Fibroblast of pulmonary artery (primary cell): ENCODE measurements around the gene PLCD1.
"Not testable (repeated sequence)": the region's sequence is repeated elsewhere in the genome, so short reads cannot be mapped to it uniquely, and the experiment has no call there.

Experiments used
- DNase-seq: peaks from one replicate; pipeline ENCODE4 v3.0.0-alpha.2; 2010; ENCODE audit warnings: low read depth
- H3K4me3 ChIP-seq: replicated peaks from 2 replicates; pipeline ENCODE4 v1.5.1; 2011; ENCODE audit warnings: low read depth, mild to moderate bottlenecking, control low read depth, low read length, moderate library complexity
- TF ChIP-seq, protein P1 (sequence below): IDR thresholded peaks from 2 replicates; pipeline ENCODE4 v1.5.1; 2011; ENCODE audit warnings: mild to moderate bottlenecking, control low read depth, low read length, inconsistent platforms; ENCODE audit errors: missing control alignments

PLCD1 gene

GRCh38 chr3:37992271-37993066 lies 37.0 kb downstream of the PLCD1 start:
- no peak overlapping the region for H3K4me3 ChIP-seq
- DNase-seq, result no peak
- TF ChIP-seq, protein P1, sequence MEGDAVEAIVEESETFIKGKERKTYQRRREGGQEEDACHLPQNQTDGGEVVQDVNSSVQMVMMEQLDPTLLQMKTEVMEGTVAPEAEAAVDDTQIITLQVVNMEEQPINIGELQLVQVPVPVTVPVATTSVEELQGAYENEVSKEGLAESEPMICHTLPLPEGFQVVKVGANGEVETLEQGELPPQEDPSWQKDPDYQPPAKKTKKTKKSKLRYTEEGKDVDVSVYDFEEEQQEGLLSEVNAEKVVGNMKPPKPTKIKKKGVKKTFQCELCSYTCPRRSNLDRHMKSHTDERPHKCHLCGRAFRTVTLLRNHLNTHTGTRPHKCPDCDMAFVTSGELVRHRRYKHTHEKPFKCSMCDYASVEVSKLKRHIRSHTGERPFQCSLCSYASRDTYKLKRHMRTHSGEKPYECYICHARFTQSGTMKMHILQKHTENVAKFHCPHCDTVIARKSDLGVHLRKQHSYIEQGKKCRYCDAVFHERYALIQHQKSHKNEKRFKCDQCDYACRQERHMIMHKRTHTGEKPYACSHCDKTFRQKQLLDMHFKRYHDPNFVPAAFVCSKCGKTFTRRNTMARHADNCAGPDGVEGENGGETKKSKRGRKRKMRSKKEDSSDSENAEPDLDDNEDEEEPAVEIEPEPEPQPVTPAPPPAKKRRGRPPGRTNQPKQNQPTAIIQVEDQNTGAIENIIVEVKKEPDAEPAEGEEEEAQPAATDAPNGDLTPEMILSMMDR, result no peak

DNA sequence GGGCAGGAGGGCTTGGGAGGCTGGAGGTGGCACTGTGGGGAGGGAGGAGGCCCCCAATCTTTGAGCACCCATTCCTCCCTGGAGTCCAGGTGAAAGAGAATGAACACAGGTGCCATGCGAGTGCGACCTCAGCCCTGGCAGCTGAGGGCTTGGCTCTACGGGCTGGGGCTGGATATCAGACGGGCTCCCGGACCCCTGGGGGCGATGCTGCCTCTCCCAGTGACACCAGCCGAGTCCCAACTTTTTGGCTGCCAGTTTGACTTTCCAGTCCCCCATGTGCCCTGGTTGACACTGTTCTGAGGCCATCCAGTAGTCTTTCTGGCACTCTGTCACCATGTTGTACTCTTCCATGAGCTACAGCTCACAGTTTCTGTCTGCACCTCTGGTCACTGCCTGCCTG lies 37.6 kb downstream of the PLCD1 start:
- DNase-seq, result no peak
- no peak overlapping the region for H3K4me3 ChIP-seq
- TF ChIP-seq, protein P1, result no peak

GRCh38 chr3:37991109-37991508 lies 38.3 kb downstream of the PLCD1 start:
- DNase-seq, result no peak
- TF ChIP-seq, protein P1, result no peak
- no peak overlapping the region for H3K4me3 ChIP-seq

DNA sequence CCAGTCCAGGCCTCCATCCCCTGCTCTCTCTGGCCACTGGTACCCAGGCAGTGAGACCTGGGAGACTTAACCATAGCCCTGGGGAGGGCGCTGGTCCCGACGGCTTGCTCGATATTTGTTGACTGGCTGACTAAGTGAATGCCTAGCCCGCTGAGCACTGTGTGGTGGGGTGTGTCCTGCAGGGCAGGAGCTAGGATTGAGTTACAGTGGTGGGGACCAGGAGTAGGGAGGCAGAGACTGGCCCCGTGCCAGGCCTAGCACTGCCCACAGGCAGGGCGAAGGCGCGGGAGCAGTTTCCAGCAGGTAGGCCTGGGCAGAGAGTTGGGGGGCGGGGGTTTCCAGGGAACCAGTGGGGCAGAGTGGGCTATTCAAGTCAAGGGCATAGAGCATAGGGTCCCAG lies 38.9 kb downstream of the PLCD1 start, which contains the start of gene VILL:
Gene VILL, plus strand, starts transcription at position 260 of the 400 bp plus-strand sequence. CDS start 2,887 bp downstream, outside the sequence.
- no peak for DNase-seq
- no peak within 1 kb of the TSS for H3K4me3 ChIP-seq
- TF ChIP-seq, protein P1, result no peak

- no peak for DNase-seq
- no peak overlapping the region for H3K4me3 ChIP-seq
- TF ChIP-seq, protein P1, result no peak
Observed at GRCh38 chr3:37989821-37990480, 39.5 kb downstream of the PLCD1 start.

DNA sequence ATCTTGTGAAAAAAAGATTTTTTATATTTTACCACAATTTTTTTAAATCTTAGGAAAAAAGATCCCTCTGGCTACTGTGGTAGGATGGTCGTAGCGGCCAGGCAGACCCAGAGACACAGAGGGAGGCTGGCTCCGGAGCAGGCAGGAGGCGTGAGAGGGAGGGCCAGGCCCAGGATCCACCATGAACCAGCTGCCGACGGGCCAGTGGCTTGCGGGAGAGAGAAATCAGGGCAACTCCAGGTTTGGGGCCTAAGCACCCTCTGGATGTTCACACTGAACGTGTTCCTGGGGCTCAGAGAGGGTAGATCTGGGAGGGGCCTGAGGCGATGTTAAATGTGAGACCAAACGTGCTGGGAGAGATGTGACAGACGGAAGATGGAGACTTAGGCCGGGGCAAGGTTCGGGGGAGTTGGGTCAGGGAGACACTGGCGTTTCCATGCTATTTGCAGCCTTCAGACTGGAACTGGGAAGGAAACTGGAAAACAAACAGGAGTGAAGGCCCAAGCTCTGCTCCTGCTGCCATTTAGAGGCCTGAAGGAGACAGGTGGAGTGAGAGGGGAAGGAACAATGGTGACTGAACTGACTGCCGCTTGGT lies 40.4 kb downstream of the PLCD1 start:
- no peak overlapping the region for H3K4me3 ChIP-seq
- TF ChIP-seq, protein P1, result no peak
- DNase-seq, result no peak

DNA sequence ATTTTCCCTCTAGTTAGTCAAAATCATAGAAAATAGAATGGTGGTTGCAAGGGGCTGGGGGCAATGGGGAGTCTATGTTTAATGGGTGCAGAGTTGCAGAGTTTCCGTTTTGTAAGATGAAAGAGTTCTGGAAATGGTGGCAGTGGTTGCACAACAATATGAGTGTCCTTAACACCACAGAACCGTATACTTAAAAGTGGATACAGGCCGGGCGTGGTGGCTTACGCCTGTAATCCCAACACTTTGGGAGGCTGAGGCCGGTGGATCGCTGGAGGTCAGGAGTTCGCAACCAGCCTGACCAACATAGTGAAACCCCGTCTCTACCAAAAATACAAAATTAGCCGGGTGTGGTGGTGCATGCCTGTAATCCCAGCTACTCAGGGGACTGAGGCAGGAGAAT lies 41.1 kb downstream of the PLCD1 start:
- not testable (repeated sequence) for H3K4me3 ChIP-seq, DNase-seq
